IPS-18a (cell line): ENCODE data around the gene SMARCB1.

Experiments used
- H3K27ac ChIP-seq: one replicate; pipeline ENCODE4 v1.5.1; 2013; ENCODE audit warnings: low read length
- H3K27me3 ChIP-seq: one replicate; pipeline ENCODE4 v1.6.1; 2013; ENCODE audit warnings: mild to moderate bottlenecking, low read length; ENCODE audit not compliant: control insufficient read depth, insufficient read depth
- H3K36me3 ChIP-seq: one replicate; pipeline ENCODE4 v1.6.1; 2013; ENCODE audit warnings: low read depth, low read length; ENCODE audit not compliant: control insufficient read depth
- H3K4me1 ChIP-seq: one replicate; pipeline ENCODE4 v1.6.1; 2013; ENCODE audit warnings: low read depth, low read length; ENCODE audit not compliant: control insufficient read depth
- H3K4me3 ChIP-seq: one replicate; pipeline ENCODE4 v1.5.1; 2013; ENCODE audit warnings: low read length
- H3K9ac ChIP-seq: one replicate; pipeline ENCODE4 v1.6.1; 2013; ENCODE audit warnings: mild to moderate bottlenecking, low read length, moderate library complexity
- H3K9me3 ChIP-seq: one replicate; pipeline ENCODE4 v1.6.1; 2013; ENCODE audit warnings: low read depth, low read length; ENCODE audit not compliant: control insufficient read depth

The SMARCB1 gene

GRCh38 chr22:23837911-23838680, 51.3 kb downstream of the SMARCB1 start:
- Histone ChIP-seq H3K9me3 (no peaks in the 10 kb centered on the region), H3K4me3 (peak overlapping the region; percentile 77), H3K36me3 (peaks cover 25% of the 10 kb centered on the region), H3K27me3 (peaks cover 9% of the 10 kb centered on the region), H3K9ac (peak overlapping the region; percentile 52), H3K27ac (no peak overlapping the region), H3K4me1 (peaks cover 8% of the 10 kb centered on the region)

GRCh38 chr22:23838681-23839468, 52.1 kb downstream of the SMARCB1 start, which contains the start of gene DERL3:
Gene DERL3, minus strand, starts transcription at chr22:23839006. Its CDS starts 19 bp downstream, at chr22:23838987.
- H3K4me3 ChIP-seq = peak within 1 kb of the TSS; percentile 77

GRCh38 chr22:23840026-23840425, 53.3 kb downstream of the SMARCB1 start:
- peaks cover 9% of the 10 kb centered on the region for H3K27me3 ChIP-seq
- H3K9me3 ChIP-seq = no peaks in the 10 kb centered on the region
- H3K9ac ChIP-seq = no peak overlapping the region
- H3K36me3 ChIP-seq = peaks cover 12% of the 10 kb centered on the region
- H3K4me3 ChIP-seq = no peak overlapping the region
- no peak overlapping the region for H3K27ac ChIP-seq
- H3K4me1 ChIP-seq = peaks cover 8% of the 10 kb centered on the region

More at GRCh38 chr22:23838681-23839468, 52.1 kb downstream of the SMARCB1 start, which contains the start of gene DERL3:
- Histone ChIP-seq H3K27ac (no peak within 1 kb of the TSS), H3K9ac (peak within 1 kb of the TSS; percentile 52), H3K9me3 (no peaks in the 10 kb centered on the region), H3K36me3 (peaks cover 17% of the 10 kb centered on the region), H3K4me1 (peaks cover 8% of the 10 kb centered on the region), H3K27me3 (peaks cover 9% of the 10 kb centered on the region)

- no peak overlapping the region for H3K4me3 ChIP-seq
- H3K36me3 ChIP-seq = no peaks in the 10 kb centered on the region
- peaks cover 13% of the 10 kb centered on the region for H3K4me1 ChIP-seq
- no peak overlapping the region for H3K27ac ChIP-seq
- H3K9me3 ChIP-seq = no peaks in the 10 kb centered on the region
- H3K9ac ChIP-seq = no peak overlapping the region
- H3K27me3 ChIP-seq = peaks cover 9% of the 10 kb centered on the region
Measured at GRCh38 chr22:23841292-23841691, 54.5 kb downstream of the SMARCB1 start.

- Histone ChIP-seq H3K9ac (no peak overlapping the region), H3K27ac (no peak overlapping the region), H3K36me3 (no peaks in the 10 kb centered on the region), H3K9me3 (no peaks in the 10 kb centered on the region), H3K27me3 (peaks cover 9% of the 10 kb centered on the region), H3K4me3 (no peak overlapping the region), H3K4me1 (peaks cover 17% of the 10 kb centered on the region)
Measured at GRCh38 chr22:23841736-23842445, 55.1 kb downstream of the SMARCB1 start.

GRCh38 chr22:23842599-23842998, 55.8 kb downstream of the SMARCB1 start:
- Histone ChIP-seq H3K27ac (no peak overlapping the region), H3K27me3 (peaks cover 9% of the 10 kb centered on the region), H3K9ac (no peak overlapping the region), H3K36me3 (no peaks in the 10 kb centered on the region), H3K4me3 (no peak overlapping the region), H3K9me3 (no peaks in the 10 kb centered on the region), H3K4me1 (peaks cover 17% of the 10 kb centered on the region)

GRCh38 chr22:23844739-23845202, 58.0 kb downstream of the SMARCB1 start:
- H3K4me3 ChIP-seq = no peak overlapping the region
- no peaks in the 10 kb centered on the region for H3K9me3 ChIP-seq
- H3K4me1 ChIP-seq = peaks cover 13% of the 10 kb centered on the region
- no peaks in the 10 kb centered on the region for H3K36me3 ChIP-seq
- H3K27ac ChIP-seq = no peak overlapping the region
- peaks cover 7% of the 10 kb centered on the region for H3K27me3 ChIP-seq
- no peak overlapping the region for H3K9ac ChIP-seq

- Histone ChIP-seq H3K27me3 (no peaks in the 10 kb centered on the region), H3K4me3 (no peak overlapping the region), H3K9me3 (no peaks in the 10 kb centered on the region), H3K36me3 (no peaks in the 10 kb centered on the region), H3K9ac (no peak overlapping the region), H3K4me1 (peaks cover 13% of the 10 kb centered on the region), H3K27ac (no peak overlapping the region)
Measured at GRCh38 chr22:23845265-23846080, 58.7 kb downstream of the SMARCB1 start.

- Histone ChIP-seq H3K27ac (no peak overlapping the region), H3K4me3 (no peak overlapping the region), H3K9ac (no peak overlapping the region), H3K36me3 (no peaks in the 10 kb centered on the region), H3K4me1 (peaks cover 13% of the 10 kb centered on the region), H3K9me3 (no peaks in the 10 kb centered on the region), H3K27me3 (no peaks in the 10 kb centered on the region)
Measured at GRCh38 chr22:23846081-23846469, 59.3 kb downstream of the SMARCB1 start.

- no peak overlapping the region for H3K27ac ChIP-seq
Measured at GRCh38 chr22:23847310-23847920, 60.6 kb downstream of the SMARCB1 start.

More at GRCh38 chr22:23847310-23847920, 60.6 kb downstream of the SMARCB1 start:
- no peaks in the 10 kb centered on the region for H3K27me3 ChIP-seq
- H3K9me3 ChIP-seq = no peaks in the 10 kb centered on the region
- no peak overlapping the region for H3K9ac ChIP-seq
- H3K36me3 ChIP-seq = no peaks in the 10 kb centered on the region
- peaks cover 13% of the 10 kb centered on the region for H3K4me1 ChIP-seq
- H3K4me3 ChIP-seq = no peak overlapping the region
